ENCODE data around the gene SLC22A7.

GRCh38 chr6:43328528-43328927, 30.5 kb downstream of the SLC22A7 start:
- no peak for TF ChIP-seq CTCF (IDR thresholded peaks at IDR 0.05)
- no peak for TF ChIP-seq POLR2AphosphoS5 (IDR thresholded peaks at IDR 0.05)
- no peak for TF ChIP-seq POLR2A (IDR thresholded peaks at IDR 0.05)

Measured in prostate gland (tissue), 2 donors.